ENCODE results near the gene PPP1R37. TPM values are rescaled to one million over a fixed set of nuclear protein-coding genes. Genes with fewer than 3 reads are reported as not detected.

Gene PPP1R37
- total RNA-seq, 2 experiments from 2014 or later, result 10.2 to 10.3 TPM

- Mint-ChIP-seq H3K36me3 (ENCODE audit: low read depth) (no peaks in the 10 kb centered on the region), H3K9me3 (peaks cover 1% of the 10 kb centered on the region), H3K27ac (no peak overlapping the region), H3K4me1 (ENCODE audit: low read depth) (peaks cover 13% of the 10 kb centered on the region), H3K4me3 (no peak overlapping the region), H3K27me3 (ENCODE audit: low read depth) (no peaks in the 10 kb centered on the region)
- DNase-seq, result peak; percentile 32
- CTCF ChIA-PET, result interaction anchor here (0.5 to 1.6 kb wide), 16 partner anchors 10 to 150 kb away, joined by 3 to 5 read pairs (median 3); partner anchors contain the start of gene PPP1R37
- intact Hi-C loops (cut with micrococcal nuclease), result loop anchor here (1.0 to 5.0 kb wide), 4 partner anchors 23 to 285 kb away; no protein-coding TSS in a partner anchor
These were observed 94.6 kb downstream of the PPP1R37 start for GRCh38 chr19:45187421-45188100.

- CTCF ChIA-PET, result no interaction called here
- DNase-seq, result no peak
- Mint-ChIP-seq H3K4me3 (no peak overlapping the region), H3K27ac (no peak overlapping the region), H3K9me3 (peaks cover 1% of the 10 kb centered on the region), H3K36me3 (ENCODE audit: low read depth) (no peaks in the 10 kb centered on the region), H3K27me3 (ENCODE audit: low read depth) (no peaks in the 10 kb centered on the region), H3K4me1 (ENCODE audit: low read depth) (peaks cover 5% of the 10 kb centered on the region)
- intact Hi-C loops (cut with micrococcal nuclease), result loop anchor here (5.0 kb wide), 1 partner anchor 288 kb away; no protein-coding TSS in a partner anchor
These were observed 97.0 kb downstream of the PPP1R37 start for GRCh38 chr19:45189971-45190370.

GRCh38 chr19:45191375-45191774 is 98.4 kb downstream of the PPP1R37 start:
- CTCF ChIA-PET, result no interaction called here
- peaks cover 5% of the 10 kb centered on the region for H3K4me1 Mint-ChIP-seq (ENCODE audit: low read depth)
- no peaks in the 10 kb centered on the region for H3K36me3 Mint-ChIP-seq (ENCODE audit: low read depth)
- no peak overlapping the region for H3K27ac Mint-ChIP-seq
- H3K9me3 Mint-ChIP-seq, result peaks cover 1% of the 10 kb centered on the region
- no peak overlapping the region for H3K4me3 Mint-ChIP-seq
- no peak for DNase-seq
- no peaks in the 10 kb centered on the region for H3K27me3 Mint-ChIP-seq (ENCODE audit: low read depth)
- intact Hi-C loops (cut with micrococcal nuclease), result no loop called here

- no peak overlapping the region for H3K4me3 Mint-ChIP-seq
- intact Hi-C loops (cut with micrococcal nuclease), result no loop called here
- no peaks in the 10 kb centered on the region for H3K9me3 Mint-ChIP-seq
- no peaks in the 10 kb centered on the region for H3K36me3 Mint-ChIP-seq (ENCODE audit: low read depth)
- DNase-seq, result no peak
- H3K4me1 Mint-ChIP-seq (ENCODE audit: low read depth), result no peaks in the 10 kb centered on the region
- H3K27ac Mint-ChIP-seq, result no peak overlapping the region
- CTCF ChIA-PET, result no interaction called here
- no peaks in the 10 kb centered on the region for H3K27me3 Mint-ChIP-seq (ENCODE audit: low read depth)
These were observed 102.8 kb downstream of the PPP1R37 start for GRCh38 chr19:45195764-45196163.

Other genes starting within 250 kb of the PPP1R37 start
- 1 to 10 TPM in 1 of 2 experiments, under 1 TPM in 1; 0.88 to 1.1 TPM for gene NECTIN2, start 246.9 kb upstream of the PPP1R37 start, total RNA-seq
- gene TOMM40, start 201.9 kb upstream of the PPP1R37 start, total RNA-seq, result 10 to 100 TPM; 72.6 to 75.0 TPM
- 1 to 10 TPM in 1 of 2 experiments, under 1 TPM in 1; 0.72 to 1.1 TPM for gene APOE, start 187.4 kb upstream of the PPP1R37 start, total RNA-seq
- gene APOC1, start 178.6 kb upstream of the PPP1R37 start, total RNA-seq, result 1 to 10 TPM; 1.2 to 1.3 TPM
- gene APOC4, start 150.9 kb upstream of the PPP1R37 start, total RNA-seq, result not detected
- gene APOC2, start 147.1 kb upstream of the PPP1R37 start, total RNA-seq, result not detected
- gene CLPTM1, start 137.8 kb upstream of the PPP1R37 start, total RNA-seq, result 10 to 100 TPM; 32.4 to 34.6 TPM
- gene RELB, start 91.7 kb upstream of the PPP1R37 start, total RNA-seq, result 10 to 100 TPM; 55.4 to 57.3 TPM
- gene CLASRP, start 54.1 kb upstream of the PPP1R37 start, total RNA-seq, result 100 to 1,000 TPM; 106 to 113 TPM
- gene ZNF296, start 16.7 kb upstream of the PPP1R37 start, total RNA-seq, result 1 to 10 TPM; 1.1 to 1.4 TPM
- 10 to 100 TPM; 14.7 to 15.4 TPM for gene GEMIN7, start 13.9 kb upstream of the PPP1R37 start, total RNA-seq
- gene NKPD1, start 67.8 kb downstream of the PPP1R37 start, total RNA-seq, result under 1 TPM in 1 of 2 experiments, not detected in 1; 0.17 TPM
- 10 to 100 TPM; 28.1 to 28.4 TPM for gene TRAPPC6A, start 85.1 kb downstream of the PPP1R37 start, total RNA-seq
- gene BLOC1S3, start 85.6 kb downstream of the PPP1R37 start, total RNA-seq, result 1 to 10 TPM; 5.1 to 6.5 TPM
- not detected for gene EXOC3L2, start 152.2 kb downstream of the PPP1R37 start, total RNA-seq
- 10 to 100 TPM; 13.0 to 15.7 TPM for gene MARK4, start 158.1 kb downstream of the PPP1R37 start, total RNA-seq
- gene CKM, start 229.7 kb downstream of the PPP1R37 start, total RNA-seq, result not detected
- not detected for gene KLC3, start 247.6 kb downstream of the PPP1R37 start, total RNA-seq